ENCODE results near the gene PCSK6.
"Not testable (repeated sequence)": the region's sequence is repeated elsewhere in the genome, so short reads cannot be mapped to it uniquely, and the experiment has no call there.

The PCSK6 gene

GRCh38 chr15:101361418-101361817 lies 128.1 kb downstream of the PCSK6 start:
- no peak for DNase-seq (ENCODE audit: low read depth in 2 of 2, low spot score in 1 of 2)

- no peak for DNase-seq (ENCODE audit: low read depth in 2 of 2, low spot score in 1 of 2)
Measured at GRCh38 chr15:101359365-101359947, 130.1 kb downstream of the PCSK6 start.

- DNase-seq (ENCODE audit: low read depth in 2 of 2, low spot score in 1 of 2), result no peak
Measured at GRCh38 chr15:101358895-101359294, 130.6 kb downstream of the PCSK6 start.

GRCh38 chr15:101357885-101358284 lies 131.6 kb downstream of the PCSK6 start:
- DNase-seq (ENCODE audit: low read depth in 2 of 2, low spot score in 1 of 2), result no peak

GRCh38 chr15:101357333-101357732 lies 132.2 kb downstream of the PCSK6 start:
- DNase-seq (ENCODE audit: low read depth in 2 of 2, low spot score in 1 of 2), result no peak

GRCh38 chr15:101356512-101357172 lies 132.9 kb downstream of the PCSK6 start:
- not testable (repeated sequence) for DNase-seq (ENCODE audit: low read depth in 2 of 2, low spot score in 1 of 2)

GRCh38 chr15:101355678-101356464 lies 133.6 kb downstream of the PCSK6 start:
- no peak for DNase-seq (ENCODE audit: low read depth in 2 of 2, low spot score in 1 of 2)

GRCh38 chr15:101354891-101355623 lies 134.4 kb downstream of the PCSK6 start:
- DNase-seq (ENCODE audit: low read depth in 2 of 2, low spot score in 1 of 2), result no peak

GRCh38 chr15:101353240-101353639 lies 136.3 kb downstream of the PCSK6 start:
- no peak for DNase-seq (ENCODE audit: low read depth in 2 of 2, low spot score in 1 of 2)

GRCh38 chr15:101351736-101352135 lies 137.8 kb downstream of the PCSK6 start:
- no peak for DNase-seq (ENCODE audit: low read depth in 2 of 2, low spot score in 1 of 2)

- no peak for DNase-seq (ENCODE audit: low read depth in 2 of 2, low spot score in 1 of 2)
Measured at GRCh38 chr15:101349047-101349951, 140.2 kb downstream of the PCSK6 start.

GRCh38 chr15:101348643-101349042 lies 140.9 kb downstream of the PCSK6 start:
- no peak for DNase-seq (ENCODE audit: low read depth in 2 of 2, low spot score in 1 of 2)

- DNase-seq (ENCODE audit: low read depth in 2 of 2, low spot score in 1 of 2), result no peak
Measured at GRCh38 chr15:101348015-101348414, 141.5 kb downstream of the PCSK6 start.

- no peak for DNase-seq (ENCODE audit: low read depth in 2 of 2, low spot score in 1 of 2)
Measured at GRCh38 chr15:101347454-101347853, 142.1 kb downstream of the PCSK6 start.

GRCh38 chr15:101346928-101347327 lies 142.6 kb downstream of the PCSK6 start:
- DNase-seq (ENCODE audit: low read depth in 2 of 2, low spot score in 1 of 2), result no peak

GRCh38 chr15:101342056-101342455 lies 147.5 kb downstream of the PCSK6 start:
- no peak for DNase-seq (ENCODE audit: low read depth in 2 of 2, low spot score in 1 of 2)

GRCh38 chr15:101338502-101339057 lies 150.9 kb downstream of the PCSK6 start:
- DNase-seq (ENCODE audit: low read depth in 2 of 2, low spot score in 1 of 2), result no peak

GRCh38 chr15:101337976-101338375 lies 151.5 kb downstream of the PCSK6 start:
- DNase-seq (ENCODE audit: low read depth in 2 of 2, low spot score in 1 of 2), result no peak

GRCh38 chr15:101333907-101334789 lies 155.4 kb downstream of the PCSK6 start:
- peak; percentile 26 to 42 for DNase-seq (ENCODE audit: low read depth in 2 of 2, low spot score in 1 of 2)
